Heart right ventricle (tissue), 16 donors: ENCODE results near the gene ANKMY2. TPM values are rescaled to one million over a fixed set of nuclear protein-coding genes. Genes with fewer than 3 reads are reported as not detected.
A peak's percentile ranks its signal among the peaks of the same experiment; 100 is the strongest.

Experiments used
- ATAC-seq, 8 donors: fragments of 200-7000 bp; cut with Tn5 transposase; one replicate each; pipeline ENCODE4 v1.9.1; 2020; ENCODE audit warnings: mild to moderate bottlenecking in 8 of 8, moderate library complexity in 8 of 8, moderate number of reproducible peaks in 1 of 8
- DNase-seq, 2 donors: peaks; one replicate each; pipeline ENCODE4 v3.0.0-alpha.2; 2020
- H3K27ac ChIP-seq, 10 donors: fragments of 200-600 bp; sonication (generic) in 2 of 10; one replicate each; pipeline versions ENCODE4 v1.5.0 to v1.8.0; 2020 to 2022; ENCODE audit warnings: mild to moderate bottlenecking in 3 of 10
- H3K27me3 ChIP-seq, 7 donors: fragments of 200-600 bp; one replicate each; pipeline ENCODE4 v1.8.0; 2021 to 2022; ENCODE audit warnings: mild to moderate bottlenecking in 2 of 7
- H3K36me3 ChIP-seq, 9 donors: fragments of 200-600 bp; sonication (generic) in 1 of 9; one replicate each; pipeline versions ENCODE4 v1.5.0 to v1.8.0; 2020 to 2022; ENCODE audit warnings: mild to moderate bottlenecking in 2 of 9
- H3K4me1 ChIP-seq, 9 donors: fragments of 200-600 bp; sonication (generic) in 1 of 9; one replicate each; pipeline versions ENCODE4 v1.5.0 to v1.8.0; 2020 to 2022; ENCODE audit warnings: mild to moderate bottlenecking in 4 of 9
- H3K4me3 ChIP-seq, 10 donors: fragments of 200-600 bp; sonication (generic) in 2 of 10; one replicate each; pipeline versions ENCODE4 v1.5.0 to v1.8.0; 2020 to 2022; ENCODE audit warnings: mild to moderate bottlenecking in 7 of 10, moderate library complexity in 2 of 10
- H3K9me3 ChIP-seq, 11 donors: fragments of 200-600 bp in 10 of 11; sonication (generic) in 2 of 11; one replicate each; pipeline versions ENCODE4 v1.5.0 to v1.8.0; 2013 to 2022; ENCODE audit warnings: mild to moderate bottlenecking in 2 of 11, control low read depth in 1 of 11, moderate library complexity in 1 of 11
- WGBS, 2 donors: extraction: QIAGEN DNeasy Blood & Tissue Kit; methylation state at CpG; one replicate each; pipeline ENCODE4 v1.1.7; 2013; ENCODE audit warnings: inconsistent platforms in 1 of 2; 5-methylcytosine and 5-hydroxymethylcytosine counted together
- intact Hi-C, 10 donors: fragments of 100-400 bp; cut with DNase I; formaldehyde crosslinking; loops; one replicate each; pipeline versions ENCODE4 v1.11.1 to v1.14.2; 2022
- polyA plus RNA-seq, 2 donors: library from polyadenylated mRNA; stranded (reverse); fragments of 200-250 nt; gene quantifications; one replicate each; pipeline ENCODE4 v1.2.3, GENCODE V29; 2013
- total RNA-seq, 10 donors: library from RNA; stranded (reverse); fragmentation: NEBNext Ultra II Directional in 3 of 10; extraction: Animal tissue kit (Norgen Biotek cat#: 25700) in 3 of 10; gene quantifications; one replicate each; pipeline versions ENCODE4 v1.2.1 to v1.2.4, GENCODE V29; 2021 to 2023
- TF ChIP-seq, protein P1 (sequence below), 9 donors: fragments of 200-600 bp; sonication (generic) in 2 of 9; IDR thresholded peaks; one replicate each; pipeline versions ENCODE4 v1.5.0 to v1.8.0; 2021 to 2022; ENCODE audit warnings: antibody characterized with exemption in 9 of 9, mild to moderate bottlenecking in 5 of 9, moderate library complexity in 1 of 9
- donor health status: Arrhythmogenic right ventricular cardiomyopathy.
- donor health status: ischemic (EF 13 %, LVEDD 7.1; RV severe dilation, severe dysfunction).
- donor health status: healthy with polysubstance abuse.
- donor health status: DM: no; HTN: yes; CAD: no.
- donor health status: DM: no; HTN: no; CAD: no.
- donor health status: ischemic (EF 25% LVEDD 6.9; RV normal size, moderate dysfunction).
- donor health status: ischemic (EF 25% LVEDD 5.7; RV mildly dilated, moderate dysfunction).
- donor health status: healthy.
- donor health status: DM: yes; HTN: yes; CAD: no.
- donor health status: Ischemic cardiomyopathy.
- donor health status: ischemic (EF 35%, LVEDD 5.7; RV mildly dilated, moderate dysfunction).
- donor health status: nonischemic (EF 11% LVEDD 7.7; RV severe dilation, severe dysfunction).
- donor health status: DM: yes; HTN: yes; CAD: no.
- donor health status: PGD.
- donor health status: ischemic (EF 29% LVEDD 5.4; RV normal size, mild dysfunction).
- donor health status: nonischemic (EF 23%, LVEDD 6.1; RV moderate dilation, normal function).

ANKMY2 gene
- total and polyA plus RNA-seq, 12 donors = 10.7 to 46.7 (median 32.8) TPM

- WGBS, 2 donors = 41 to 53% methylated on average over 10 of the region's 10 CpGs
- intact Hi-C loops = loop anchor here in 2 of 10 donors (5.0 to 10.0 kb wide), 2 partner anchors 120 to 132 kb away; partner anchors contain the start of gene CRPPA (in 1 of the 2)
- Histone ChIP-seq H3K4me3 (no peak overlapping the region), H3K36me3 (no peaks in the 10 kb centered on the region), H3K27ac (peak overlapping the region in 8 of 10 donors; percentile 17 to 73 (median 63)), H3K4me1 (peaks cover 0 to 6% (median 0%) of the 10 kb centered on the region in 9 donors), H3K9me3 (no peaks in the 10 kb centered on the region), H3K27me3 (no peaks in the 10 kb centered on the region)
- peak; percentile 78 to 98 (median 94) for ATAC-seq
- peak in 1 of 2 donors; percentile 34 for DNase-seq
- TF ChIP-seq, protein P1, sequence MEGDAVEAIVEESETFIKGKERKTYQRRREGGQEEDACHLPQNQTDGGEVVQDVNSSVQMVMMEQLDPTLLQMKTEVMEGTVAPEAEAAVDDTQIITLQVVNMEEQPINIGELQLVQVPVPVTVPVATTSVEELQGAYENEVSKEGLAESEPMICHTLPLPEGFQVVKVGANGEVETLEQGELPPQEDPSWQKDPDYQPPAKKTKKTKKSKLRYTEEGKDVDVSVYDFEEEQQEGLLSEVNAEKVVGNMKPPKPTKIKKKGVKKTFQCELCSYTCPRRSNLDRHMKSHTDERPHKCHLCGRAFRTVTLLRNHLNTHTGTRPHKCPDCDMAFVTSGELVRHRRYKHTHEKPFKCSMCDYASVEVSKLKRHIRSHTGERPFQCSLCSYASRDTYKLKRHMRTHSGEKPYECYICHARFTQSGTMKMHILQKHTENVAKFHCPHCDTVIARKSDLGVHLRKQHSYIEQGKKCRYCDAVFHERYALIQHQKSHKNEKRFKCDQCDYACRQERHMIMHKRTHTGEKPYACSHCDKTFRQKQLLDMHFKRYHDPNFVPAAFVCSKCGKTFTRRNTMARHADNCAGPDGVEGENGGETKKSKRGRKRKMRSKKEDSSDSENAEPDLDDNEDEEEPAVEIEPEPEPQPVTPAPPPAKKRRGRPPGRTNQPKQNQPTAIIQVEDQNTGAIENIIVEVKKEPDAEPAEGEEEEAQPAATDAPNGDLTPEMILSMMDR (IDR thresholded peaks at IDR 0.05) = no peak
Measured at GRCh38 chr7:16554518-16555236, 90.9 kb downstream of the ANKMY2 start.

DNA sequence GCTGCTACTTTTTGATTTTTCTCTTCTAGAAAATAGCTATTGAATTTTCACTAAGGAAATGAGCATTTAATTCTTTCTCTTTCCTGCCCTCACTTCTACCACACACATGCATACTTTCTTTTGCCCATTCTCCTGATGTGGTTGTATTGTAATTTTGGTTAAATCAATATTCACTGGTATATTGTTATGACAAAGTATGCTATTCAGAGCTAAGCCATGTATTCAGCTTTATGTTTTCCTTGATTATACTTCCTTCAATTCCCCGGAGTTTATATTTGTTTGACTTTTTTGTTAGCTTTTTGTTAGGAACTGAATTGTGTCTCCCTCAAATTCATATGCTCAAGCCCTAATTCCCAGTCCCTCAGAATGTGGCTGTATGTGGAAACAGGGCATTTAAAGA, 94.9 kb downstream of the ANKMY2 start:
- DNase-seq (no peak), ATAC-seq (no peak)
- intact Hi-C loops = loop anchor here in 1 of 10 donors (10.0 kb wide), 1 partner anchor 116 kb away; no protein-coding TSS in a partner anchor
- Histone ChIP-seq H3K4me1 (peaks cover 0 to 6% (median 0%) of the 10 kb centered on the region in 9 donors), H3K27me3 (no peaks in the 10 kb centered on the region), H3K9me3 (no peaks in the 10 kb centered on the region), H3K4me3 (no peak overlapping the region), H3K36me3 (no peaks in the 10 kb centered on the region), H3K27ac (no peak overlapping the region)
- WGBS, 2 donors = 81 to 90% methylated on average over 1 of the region's 1 CpG
- TF ChIP-seq, protein P1 (IDR thresholded peaks at IDR 0.05) = no peak

Other genes with a start within 250 kb of the ANKMY2 start
- 1 to 10 TPM; 5.4 to 8.7 (median 6.4) TPM for gene CRPPA, start 224.2 kb downstream of the ANKMY2 start, total RNA-seq
- gene CRPPA, start 224.2 kb downstream of the ANKMY2 start, polyA plus RNA-seq = 1 to 10 TPM in 1 of 2 donors, under 1 TPM in 1; 0.51 to 1.5 TPM
- gene SOSTDC1, start 180.0 kb downstream of the ANKMY2 start, total RNA-seq = 1 to 10 TPM in 1 of 10 donors, under 1 TPM in 4, not detected in 5; 0.15 to 2.1 (median 0.17) TPM
- gene SOSTDC1, start 180.0 kb downstream of the ANKMY2 start, polyA plus RNA-seq = under 1 TPM; 0.22 to 0.37 TPM
- gene LRRC72, start 118.9 kb downstream of the ANKMY2 start, total RNA-seq = not detected
- gene LRRC72, start 118.9 kb downstream of the ANKMY2 start, polyA plus RNA-seq = not detected
- gene BZW2, start 427 bp upstream of the ANKMY2 start, total RNA-seq = 100 to 1,000 TPM; 231 to 470 (median 351) TPM
- gene BZW2, start 427 bp upstream of the ANKMY2 start, polyA plus RNA-seq = 100 to 1,000 TPM; 147 to 177 TPM
- gene TSPAN13, start 108.0 kb upstream of the ANKMY2 start, total RNA-seq = 10 to 100 TPM in 5 of 10 donors, 1 to 10 TPM in 5; 6.8 to 26.3 (median 10.0) TPM
- gene TSPAN13, start 108.0 kb upstream of the ANKMY2 start, polyA plus RNA-seq = 10 to 100 TPM; 26.4 to 40.1 TPM
- gene AGR2, start 159.2 kb upstream of the ANKMY2 start, total RNA-seq = not detected
- gene AGR2, start 159.2 kb upstream of the ANKMY2 start, polyA plus RNA-seq = not detected
- gene AGR3, start 236.2 kb upstream of the ANKMY2 start, total RNA-seq = not detected
- not detected for gene AGR3, start 236.2 kb upstream of the ANKMY2 start, polyA plus RNA-seq